ENCODE data around the gene GPATCH8. TPM values are rescaled to one million over a fixed set of nuclear protein-coding genes. Genes with fewer than 3 reads are reported as not detected.
"Not testable (repeated sequence)": the region's sequence is repeated elsewhere in the genome, so short reads cannot be mapped to it uniquely, and the experiment has no call there.

Gene GPATCH8
- total RNA-seq, 1 donor from 2014 or later: 18.6 TPM

- no peak for DNase-seq (ENCODE audit: low read depth)
These were observed 104.2 kb downstream of the GPATCH8 start for GRCh38 chr17:44398692-44399691.

- no peak for DNase-seq (ENCODE audit: low read depth)
These were observed 105.4 kb downstream of the GPATCH8 start for GRCh38 chr17:44397479-44398440.

- DNase-seq (ENCODE audit: low read depth): no peak
These were observed 106.3 kb downstream of the GPATCH8 start for GRCh38 chr17:44396946-44397345.

- DNase-seq (ENCODE audit: low read depth): no peak
These were observed 108.4 kb downstream of the GPATCH8 start for GRCh38 chr17:44394833-44395232.

GRCh38 chr17:44394112-44394511 lies 109.1 kb downstream of the GPATCH8 start:
- DNase-seq (ENCODE audit: low read depth): not testable (repeated sequence)

- no peak for DNase-seq (ENCODE audit: low read depth)
These were observed 112.8 kb downstream of the GPATCH8 start for GRCh38 chr17:44390250-44390870.

GRCh38 chr17:44389723-44390202 lies 113.4 kb downstream of the GPATCH8 start:
- no peak for DNase-seq (ENCODE audit: low read depth)

- no peak for DNase-seq (ENCODE audit: low read depth)
These were observed 113.9 kb downstream of the GPATCH8 start, which contains the start of gene ITGA2B for GRCh38 chr17:44389281-44389680. TSS of gene ITGA2B (minus strand) at chr17:44389649. CDS start at chr17:44389473, 176 bp downstream.

GRCh38 chr17:44387804-44388203 lies 115.4 kb downstream of the GPATCH8 start:
- DNase-seq (ENCODE audit: low read depth): no peak

GRCh38 chr17:44386182-44386525 lies 117.1 kb downstream of the GPATCH8 start:
- DNase-seq (ENCODE audit: low read depth): no peak

- DNase-seq (ENCODE audit: low read depth): peak; percentile 65
These were observed 117.7 kb downstream of the GPATCH8 start for GRCh38 chr17:44385287-44386181.

- peak; percentile 24 for DNase-seq (ENCODE audit: low read depth)
These were observed 118.4 kb downstream of the GPATCH8 start for GRCh38 chr17:44384823-44385286.

- no peak for DNase-seq (ENCODE audit: low read depth)
These were observed 118.9 kb downstream of the GPATCH8 start for GRCh38 chr17:44384281-44384822.

- DNase-seq (ENCODE audit: low read depth): no peak
These were observed 119.3 kb downstream of the GPATCH8 start for GRCh38 chr17:44383861-44384260.

- no peak for DNase-seq (ENCODE audit: low read depth)
These were observed 119.8 kb downstream of the GPATCH8 start for GRCh38 chr17:44383363-44383762.

- DNase-seq (ENCODE audit: low read depth): no peak
These were observed 120.3 kb downstream of the GPATCH8 start for GRCh38 chr17:44382917-44383316.

GRCh38 chr17:44381810-44382305 lies 121.3 kb downstream of the GPATCH8 start:
- DNase-seq (ENCODE audit: low read depth): no peak

- no peak for DNase-seq (ENCODE audit: low read depth)
These were observed 122.4 kb downstream of the GPATCH8 start for GRCh38 chr17:44380767-44381166.

GRCh38 chr17:44379887-44380286 lies 123.3 kb downstream of the GPATCH8 start:
- DNase-seq (ENCODE audit: low read depth): no peak
